Spleen (tissue), 7 donors: ENCODE results near the gene NLRP4.

Experiments
- POLR2A ChIP-seq, 3 donors: fragments of 450-650 bp; IDR thresholded peaks; one replicate each; pipeline ENCODE4 v1.5.1; 2017; ENCODE audit warnings: antibody characterized with exemption in 3 of 3, mild to moderate bottlenecking in 1 of 3
- POLR2AphosphoS5 ChIP-seq, 3 donors: sonication (generic); formaldehyde crosslinking; IDR thresholded peaks; one replicate each; pipeline ENCODE4 v1.5.1; 2017; ENCODE audit warnings: antibody characterized with exemption in 3 of 3
- TF ChIP-seq, protein P1 (sequence below), 11 experiments: fragments of 200-600 bp in 7 of 11; fragments of 450-650 bp in 4 of 11; sonication (generic) in 4 of 11; IDR thresholded peaks in 8 of 11; conservative IDR thresholded peaks in 3 of 11; 1 replicate in 7 of 11; 2 replicates in 4 of 11; pipeline versions ENCODE4 v1.4.0 to v1.8.0; 2016 to 2021; ENCODE audit warnings: antibody characterized with exemption in 11 of 11, inconsistent platforms in 4 of 11, mild to moderate bottlenecking in 1 of 11
- donor health status: DM: no; HTN: no; CAD: no; lungs with moderate emphysema.
- donor health status: DM: no; HTN: no; CAD: no.
- donor health status: DM: no; HTN: no; CAD: no.

GRCh38 chr19:55795021-55795420 lies 41.3 kb upstream of the NLRP4 start:
- no peak for TF ChIP-seq POLR2A (IDR thresholded peaks at IDR 0.05)
- TF ChIP-seq, protein P1, sequence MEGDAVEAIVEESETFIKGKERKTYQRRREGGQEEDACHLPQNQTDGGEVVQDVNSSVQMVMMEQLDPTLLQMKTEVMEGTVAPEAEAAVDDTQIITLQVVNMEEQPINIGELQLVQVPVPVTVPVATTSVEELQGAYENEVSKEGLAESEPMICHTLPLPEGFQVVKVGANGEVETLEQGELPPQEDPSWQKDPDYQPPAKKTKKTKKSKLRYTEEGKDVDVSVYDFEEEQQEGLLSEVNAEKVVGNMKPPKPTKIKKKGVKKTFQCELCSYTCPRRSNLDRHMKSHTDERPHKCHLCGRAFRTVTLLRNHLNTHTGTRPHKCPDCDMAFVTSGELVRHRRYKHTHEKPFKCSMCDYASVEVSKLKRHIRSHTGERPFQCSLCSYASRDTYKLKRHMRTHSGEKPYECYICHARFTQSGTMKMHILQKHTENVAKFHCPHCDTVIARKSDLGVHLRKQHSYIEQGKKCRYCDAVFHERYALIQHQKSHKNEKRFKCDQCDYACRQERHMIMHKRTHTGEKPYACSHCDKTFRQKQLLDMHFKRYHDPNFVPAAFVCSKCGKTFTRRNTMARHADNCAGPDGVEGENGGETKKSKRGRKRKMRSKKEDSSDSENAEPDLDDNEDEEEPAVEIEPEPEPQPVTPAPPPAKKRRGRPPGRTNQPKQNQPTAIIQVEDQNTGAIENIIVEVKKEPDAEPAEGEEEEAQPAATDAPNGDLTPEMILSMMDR (IDR thresholded peaks at IDR 0.05 in 8 of 11, conservative IDR thresholded peaks at IDR 0.05 in 3 of 11), result no peak
- TF ChIP-seq POLR2AphosphoS5 (IDR thresholded peaks at IDR 0.05), result no peak
